Suprapubic skin (tissue), 4 donors: ENCODE results near the gene RUSC2.

ENCODE experiments used
- CTCF ChIP-seq, 2 donors: fragments of 200-600 bp in 1 of 2; fragments of 450-650 bp in 1 of 2; sonication (generic) in 1 of 2; IDR thresholded peaks; one replicate each; pipeline ENCODE4 v1.5.1; 2016 to 2019; ENCODE audit warnings: antibody characterized with exemption in 2 of 2, mild to moderate bottlenecking in 1 of 2, moderate library complexity in 1 of 2
- EP300 ChIP-seq: sonication (generic); formaldehyde crosslinking; IDR thresholded peaks from one replicate; pipeline ENCODE4 v1.6.1; 2017; ENCODE audit warnings: antibody characterized with exemption
- POLR2A ChIP-seq, 2 donors: fragments of 450-650 bp; IDR thresholded peaks; one replicate each; pipeline ENCODE4 v1.6.1; 2017; ENCODE audit warnings: antibody characterized with exemption in 2 of 2, mild to moderate bottlenecking in 2 of 2, moderate library complexity in 2 of 2
- POLR2AphosphoS5 ChIP-seq, 3 donors: sonication (generic); formaldehyde crosslinking; IDR thresholded peaks; one replicate each; pipeline ENCODE4 v1.6.1; 2017; ENCODE audit warnings: antibody characterized with exemption in 3 of 3

- TF ChIP-seq CTCF (IDR thresholded peaks at IDR 0.05) = no peak
- TF ChIP-seq POLR2A (IDR thresholded peaks at IDR 0.05) = no peak
- no peak for TF ChIP-seq POLR2AphosphoS5 (IDR thresholded peaks at IDR 0.05)
- TF ChIP-seq EP300 = no peak
These were observed 7.8 kb upstream of the RUSC2 start for GRCh38 chr9:35482071-35482470.
